HG02759 (cell line): ENCODE results near the gene RBBP5.

Experiments used
- ATAC-seq: cut with Tn5 transposase; IDR thresholded peaks from one replicate; pipeline ENCODE4 v1.9.1; 2021; ENCODE audit warnings: mild to moderate bottlenecking, moderate library complexity; ENCODE audit not compliant: unreplicated experiment

RBBP5 gene

DNA sequence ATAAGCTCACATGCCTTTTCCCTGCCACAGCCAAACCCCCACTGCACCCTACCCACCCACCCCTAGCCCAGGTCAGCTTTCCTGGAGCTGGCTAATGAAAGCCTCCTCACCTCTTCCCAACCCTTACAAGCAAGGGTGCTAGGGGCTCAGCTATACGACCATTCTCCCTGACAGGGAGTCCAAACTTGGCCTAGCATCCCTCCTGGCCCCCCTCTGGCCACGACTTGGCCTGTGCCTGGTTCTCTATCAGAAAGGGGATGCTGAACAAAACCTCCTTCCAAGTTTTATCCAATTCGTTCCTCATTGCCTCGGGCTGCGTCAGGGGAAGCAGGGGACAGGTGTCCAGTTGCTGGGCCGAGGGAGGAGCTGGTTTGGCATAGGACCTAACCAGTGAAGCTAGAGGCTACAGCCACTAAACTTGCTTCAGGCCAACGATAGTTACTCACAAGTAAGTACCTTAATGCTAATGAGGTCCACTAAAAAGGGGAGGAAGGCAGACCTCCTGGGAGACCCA, 46.1 kb downstream of the RBBP5 start:
- no peak for ATAC-seq

DNA sequence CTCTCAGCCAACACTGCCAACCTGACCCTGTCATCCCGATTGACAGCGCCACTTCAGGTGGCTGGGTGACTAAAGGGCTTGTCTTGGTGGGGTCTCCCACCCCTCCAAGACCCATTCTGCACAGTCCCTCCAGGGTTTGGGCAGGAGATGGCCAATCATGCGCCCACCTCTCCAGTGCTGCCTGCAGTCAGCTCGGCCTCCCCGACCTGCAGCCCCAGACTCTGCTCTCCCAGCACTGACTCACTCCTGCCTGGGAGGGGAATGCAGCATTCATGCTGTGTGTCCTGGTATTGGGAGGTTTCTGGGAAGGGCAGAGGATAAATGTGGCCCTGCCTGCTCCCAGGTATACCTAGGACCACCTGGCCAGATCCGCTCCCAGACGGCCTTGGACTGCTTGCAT, 47.3 kb downstream of the RBBP5 start:
- ATAC-seq: no peak

DNA sequence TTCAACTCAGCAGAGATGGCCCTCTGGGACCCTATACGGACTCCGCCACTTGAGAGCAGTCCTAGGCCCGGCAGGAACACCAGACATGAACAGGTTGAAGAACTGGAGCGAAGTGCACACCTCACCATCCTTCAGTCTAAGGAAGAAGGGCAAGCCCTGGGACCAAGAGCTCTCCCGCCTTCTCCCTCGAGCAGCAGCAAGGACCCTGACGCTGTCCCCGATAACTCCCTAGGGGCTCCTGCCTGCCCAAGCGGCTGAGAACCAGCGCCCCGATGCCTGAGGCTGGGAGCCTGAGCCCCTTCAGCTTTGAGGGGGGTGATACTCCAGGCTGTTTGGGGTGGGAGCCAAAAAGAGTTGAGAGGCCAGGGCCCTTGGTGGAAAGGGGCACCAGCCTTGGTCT, 47.7 kb downstream of the RBBP5 start:
- no peak for ATAC-seq

DNA sequence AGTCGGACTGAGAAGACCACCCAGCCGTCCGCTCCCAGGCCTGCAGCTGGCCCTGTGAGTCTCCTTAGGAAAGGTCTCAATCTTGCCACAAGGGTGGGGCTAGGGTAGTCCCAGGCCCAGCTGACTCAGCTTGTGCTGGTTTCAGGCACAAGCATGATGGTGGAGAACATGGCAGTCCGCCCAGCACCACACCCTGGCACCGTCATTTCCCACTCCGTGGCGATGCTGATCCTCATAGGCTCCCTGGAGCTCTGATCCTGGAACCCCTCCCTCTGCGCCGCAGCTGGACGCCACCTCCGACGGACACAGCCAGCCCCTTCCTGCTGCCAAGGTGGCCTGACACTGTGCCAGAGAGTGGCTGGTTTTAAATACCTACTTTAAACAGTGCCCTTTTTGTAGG, 48.3 kb downstream of the RBBP5 start:
- no peak for ATAC-seq

DNA sequence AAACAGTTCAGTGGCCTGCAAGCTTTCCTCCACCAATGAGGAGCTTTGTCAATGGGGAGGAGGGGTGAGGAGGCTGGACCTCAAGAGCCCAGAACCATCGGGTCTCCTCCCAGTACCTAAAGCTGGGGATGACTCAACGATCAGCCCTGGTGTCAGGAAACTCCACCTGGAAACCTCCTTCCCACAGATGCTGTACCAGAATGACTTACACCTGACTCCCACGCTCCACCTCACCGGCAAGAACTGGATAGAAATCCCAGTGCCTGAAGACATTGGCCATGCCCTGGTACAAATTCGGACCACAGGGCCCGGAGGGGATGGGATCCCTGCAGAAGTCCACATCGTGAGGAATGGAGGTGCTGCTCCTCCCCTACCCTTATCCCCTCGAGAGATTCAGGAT, 48.9 kb downstream of the RBBP5 start:
- no peak for ATAC-seq

DNA sequence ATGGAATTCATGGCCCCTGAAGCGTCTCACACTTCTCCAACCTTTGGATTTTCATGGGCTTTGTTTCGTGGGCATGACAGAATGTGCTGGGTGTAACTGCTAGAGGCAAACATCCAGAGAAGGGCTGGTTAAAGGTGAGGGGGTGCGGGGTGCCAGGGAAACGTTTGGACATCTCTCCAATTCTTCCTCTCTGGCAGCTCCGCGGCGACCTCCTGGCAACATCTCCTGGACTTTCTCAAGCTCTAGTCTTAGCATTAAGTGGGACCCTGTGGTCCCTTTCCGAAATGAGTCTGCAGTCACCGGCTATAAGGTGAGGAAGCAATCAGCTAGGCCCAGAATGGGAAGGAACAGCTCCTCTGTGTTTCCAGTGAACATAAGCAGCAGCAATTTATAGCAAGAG, 49.5 kb downstream of the RBBP5 start:
- no peak for ATAC-seq

DNA sequence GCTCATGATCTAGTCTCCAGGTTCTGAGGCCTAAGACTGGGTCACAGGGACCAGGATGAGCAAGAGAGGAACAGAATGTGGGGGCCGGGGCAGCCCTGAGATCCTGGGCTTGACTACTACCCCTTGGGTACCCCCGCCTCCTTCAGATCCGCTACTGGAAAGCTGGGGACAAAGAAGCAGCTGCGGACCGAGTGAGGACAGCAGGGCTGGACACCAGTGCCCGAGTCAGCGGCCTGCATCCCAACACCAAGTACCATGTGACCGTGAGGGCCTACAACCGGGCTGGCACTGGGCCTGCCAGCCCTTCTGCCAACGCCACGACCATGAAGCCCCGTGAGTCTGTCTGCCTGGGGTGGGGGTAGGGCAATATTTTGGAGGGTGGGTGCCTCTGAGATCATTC, 50.0 kb downstream of the RBBP5 start:
- no peak for ATAC-seq

DNA sequence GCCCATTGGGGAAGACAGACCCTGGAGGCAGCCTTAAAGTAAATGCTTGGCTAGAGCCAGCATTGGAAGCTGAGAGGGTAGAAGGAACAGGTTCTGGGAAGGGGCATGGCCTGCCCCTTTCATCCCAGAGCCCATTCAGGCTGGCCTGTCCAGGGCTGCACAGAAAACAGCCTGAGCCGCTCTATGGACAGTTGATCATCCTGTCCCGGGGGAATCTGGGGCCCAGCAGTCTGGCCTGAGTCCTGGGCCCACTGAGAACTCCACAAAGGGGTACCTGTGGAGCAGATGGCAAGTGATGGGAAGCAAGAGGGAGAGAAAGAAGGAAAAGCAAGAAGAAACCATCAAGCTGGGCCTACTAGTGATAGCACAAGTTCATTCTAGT, 50.8 kb downstream of the RBBP5 start:
- ATAC-seq: no peak

DNA sequence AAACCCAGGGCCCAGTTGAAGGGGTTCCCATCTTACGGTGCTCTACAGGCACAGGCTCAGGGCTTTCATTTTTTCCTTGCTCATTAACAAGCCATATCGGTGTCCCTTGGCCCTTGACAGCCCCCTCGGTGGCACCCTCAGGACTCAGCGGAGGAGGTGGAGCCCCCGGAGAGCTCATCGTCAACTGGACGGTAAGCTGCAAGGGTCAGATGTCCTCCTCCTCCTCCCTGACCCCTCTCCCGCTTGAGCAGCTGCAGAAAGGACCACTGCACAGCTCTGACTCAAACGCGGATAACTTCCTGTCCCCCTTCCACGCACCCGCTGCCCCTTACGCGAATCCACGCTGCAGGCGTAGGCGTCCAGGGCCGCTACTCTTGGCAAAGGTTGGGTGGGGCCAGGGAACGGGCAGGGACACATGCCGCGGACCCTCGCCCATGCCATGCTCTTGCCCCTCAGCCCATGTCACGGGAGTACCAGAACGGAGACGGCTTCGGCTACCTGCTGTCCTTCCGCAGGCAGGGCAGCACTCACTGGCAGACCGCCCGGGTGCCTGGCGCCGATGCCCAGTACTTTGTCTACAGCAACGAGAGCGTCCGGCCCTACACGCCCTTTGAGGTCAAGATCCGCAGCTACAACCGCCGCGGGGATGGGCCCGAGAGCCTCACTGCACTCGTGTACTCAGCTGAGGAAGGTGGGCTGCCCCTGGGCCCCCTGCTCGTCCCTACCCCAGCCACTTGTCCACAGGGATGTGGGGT, 52.2 kb downstream of the RBBP5 start:
- ATAC-seq: no peak

DNA sequence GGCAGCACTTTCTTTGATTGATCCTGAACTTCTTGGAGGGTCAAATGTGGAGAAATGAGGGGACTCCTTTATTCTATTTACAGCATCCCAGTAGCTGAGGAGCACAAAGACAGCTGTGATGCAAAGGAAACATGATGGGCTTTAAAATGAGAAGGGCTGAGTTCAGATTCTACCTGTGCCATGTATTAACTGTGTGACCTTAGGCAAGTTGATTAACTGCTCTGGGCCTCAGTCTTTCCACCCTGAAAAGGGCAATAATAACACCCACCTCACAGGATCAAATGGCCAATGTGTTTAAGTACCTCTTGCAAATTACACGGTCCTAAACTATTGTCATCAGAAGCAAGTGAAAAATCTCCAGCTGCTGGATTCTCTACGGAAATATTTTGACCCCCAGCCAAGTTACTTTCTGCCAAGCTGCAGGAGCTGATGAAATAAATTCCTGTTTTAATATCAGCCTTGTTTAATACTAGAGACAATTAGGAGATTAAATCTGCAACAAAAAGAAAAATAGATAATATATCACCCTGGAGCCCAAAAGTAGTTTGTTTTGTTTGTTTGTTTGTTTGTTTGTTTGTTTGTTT, 53.2 kb downstream of the RBBP5 start:
- ATAC-seq: no peak

DNA sequence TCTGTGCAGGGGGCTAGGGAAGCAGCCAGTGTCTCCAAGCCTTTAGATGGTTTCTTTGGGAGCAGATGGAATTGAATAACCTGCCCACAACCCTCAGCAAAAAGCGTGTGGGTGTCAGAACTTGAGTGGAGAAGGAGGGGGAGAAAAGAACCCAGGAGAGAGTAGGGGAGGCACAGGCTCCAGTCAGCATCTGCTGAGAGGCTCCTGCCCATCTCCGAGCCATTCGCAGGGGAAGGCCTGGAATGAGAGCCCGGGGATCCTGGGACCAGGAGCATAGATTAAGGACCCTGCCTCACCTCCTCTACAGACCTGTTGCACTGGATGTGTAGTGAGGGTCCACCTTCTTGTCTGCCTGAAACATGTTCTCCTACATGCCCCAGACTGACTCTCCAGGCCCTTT, 53.8 kb downstream of the RBBP5 start:
- ATAC-seq: no peak

DNA sequence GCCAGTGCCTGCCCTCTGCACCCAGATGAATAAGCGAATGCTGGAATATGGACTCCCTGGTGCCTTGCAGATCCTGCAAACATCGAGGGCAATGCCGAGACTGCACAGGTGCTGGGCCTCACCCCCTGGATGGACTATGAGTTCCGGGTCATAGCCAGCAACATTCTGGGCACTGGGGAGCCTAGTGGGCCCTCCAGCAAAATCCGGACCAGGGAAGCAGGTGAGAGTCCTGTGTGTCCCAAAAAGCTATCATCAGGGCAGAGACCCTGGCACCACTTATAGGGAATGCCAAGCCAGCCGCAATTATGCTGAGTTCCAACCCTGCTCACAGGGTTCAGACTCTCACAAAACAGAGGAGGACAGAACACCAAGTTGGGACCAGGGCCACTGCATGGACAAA, 54.7 kb downstream of the RBBP5 start:
- ATAC-seq: no peak

DNA sequence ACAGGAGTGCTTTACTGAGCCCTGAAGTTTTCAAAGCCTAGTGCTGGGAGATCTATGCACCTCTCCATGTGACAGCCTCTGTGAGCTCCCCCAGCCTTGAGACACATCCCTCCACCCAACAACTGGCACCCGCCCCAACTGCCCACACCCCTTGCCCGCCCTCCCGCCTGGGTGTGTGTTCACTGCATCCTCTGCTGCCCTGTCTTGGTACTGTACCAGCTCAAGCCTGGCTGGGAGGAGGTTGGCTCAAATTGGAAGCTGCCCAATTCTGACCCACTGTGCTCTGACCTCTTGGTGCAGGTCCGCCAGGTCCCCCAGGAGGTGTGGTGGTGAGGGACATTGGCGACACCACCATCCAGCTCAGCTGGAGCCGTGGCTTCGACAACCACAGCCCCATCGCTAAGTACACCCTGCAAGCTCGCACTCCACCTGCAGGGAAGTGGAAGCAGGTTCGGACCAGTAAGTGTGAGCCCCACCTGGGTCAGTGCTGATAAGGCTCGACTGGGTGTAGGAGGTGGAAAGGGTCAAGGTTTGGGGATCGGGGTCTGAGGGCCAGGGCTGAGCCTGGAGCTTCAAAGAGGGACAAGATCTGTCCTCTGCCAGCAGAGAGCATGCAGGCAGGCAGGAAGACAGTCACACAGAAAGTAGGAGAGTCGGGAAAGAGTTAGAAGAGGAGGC, 55.5 kb downstream of the RBBP5 start:
- ATAC-seq: no peak

DNA sequence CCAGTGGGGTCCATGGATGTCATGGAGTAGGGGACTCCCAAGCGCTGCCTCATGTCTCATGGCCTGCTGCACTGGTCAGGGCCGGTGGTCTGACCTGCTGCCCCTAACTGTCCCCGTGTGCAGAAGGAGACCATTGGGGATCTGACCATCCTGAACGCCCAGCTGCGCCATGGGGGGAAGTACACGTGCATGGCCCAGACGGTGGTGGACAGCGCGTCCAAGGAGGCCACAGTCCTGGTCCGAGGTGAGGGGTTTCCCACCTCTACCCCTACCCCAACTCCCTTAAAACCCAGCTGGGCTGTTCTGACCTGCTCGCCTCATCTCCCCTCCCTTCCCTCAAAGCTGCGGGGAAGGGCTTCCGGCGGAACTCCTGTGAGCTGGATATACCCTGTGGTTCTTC, 56.1 kb downstream of the RBBP5 start:
- ATAC-seq: no peak

DNA sequence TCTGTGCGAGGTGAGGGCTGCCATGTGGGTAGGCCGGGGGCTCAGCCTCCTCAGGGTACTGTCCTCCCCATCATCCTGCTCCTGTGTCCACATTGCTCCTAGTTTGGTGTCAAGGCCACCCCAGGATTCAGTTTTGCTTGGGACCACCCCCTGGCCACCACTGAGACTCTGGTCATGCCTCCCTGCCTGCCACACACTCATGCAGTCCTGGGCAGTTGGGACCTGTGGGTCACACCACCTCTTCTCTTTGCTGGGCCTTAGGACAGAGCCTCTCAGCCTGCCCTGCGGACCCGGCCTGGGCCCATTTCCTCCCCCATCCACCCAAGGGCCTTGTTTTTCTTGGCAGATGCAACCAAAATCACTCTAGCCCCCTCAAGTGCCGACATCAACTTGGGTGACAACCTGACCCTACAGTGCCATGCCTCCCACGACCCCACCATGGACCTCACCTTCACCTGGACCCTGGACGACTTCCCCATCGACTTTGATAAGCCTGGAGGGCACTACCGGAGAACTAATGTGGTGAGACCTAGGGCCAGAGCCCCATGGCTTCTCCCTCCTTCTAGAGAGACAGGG, 56.9 kb downstream of the RBBP5 start:
- ATAC-seq: no peak

DNA sequence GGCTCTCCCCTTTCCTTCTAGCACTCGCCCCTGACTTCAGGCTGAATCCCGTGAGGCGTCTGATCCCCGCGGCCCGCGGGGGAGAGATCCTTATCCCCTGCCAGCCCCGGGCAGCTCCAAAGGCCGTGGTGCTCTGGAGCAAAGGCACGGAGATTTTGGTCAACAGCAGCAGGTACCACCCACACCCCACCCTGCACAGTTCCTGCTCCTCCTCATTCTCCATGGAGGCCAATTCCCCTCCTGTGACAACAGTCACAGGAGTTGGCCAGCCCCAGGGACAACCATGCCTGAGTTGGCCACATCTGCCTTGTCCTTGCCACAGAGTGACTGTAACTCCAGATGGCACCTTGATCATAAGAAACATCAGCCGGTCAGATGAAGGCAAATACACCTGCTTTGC, 57.5 kb downstream of the RBBP5 start:
- ATAC-seq: no peak

DNA sequence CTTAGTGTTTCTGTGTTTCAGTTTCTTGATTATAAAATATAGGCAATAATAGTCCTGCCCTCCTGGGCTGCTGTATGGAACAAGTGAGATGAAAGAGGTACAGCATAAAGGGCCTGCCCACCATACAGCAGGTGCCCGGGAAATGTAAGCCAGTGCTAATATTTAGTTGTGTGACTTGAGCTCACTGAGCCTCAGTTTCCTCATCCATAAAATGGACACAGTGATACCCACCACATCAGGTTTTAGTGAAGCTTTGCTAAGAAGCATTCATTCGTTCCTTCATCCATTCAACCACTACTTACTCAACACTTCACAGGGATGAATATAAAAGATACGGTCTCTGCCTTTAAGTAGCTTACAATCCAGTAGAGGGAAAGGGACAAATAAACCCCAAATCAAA, 58.9 kb downstream of the RBBP5 start:
- no peak for ATAC-seq

DNA sequence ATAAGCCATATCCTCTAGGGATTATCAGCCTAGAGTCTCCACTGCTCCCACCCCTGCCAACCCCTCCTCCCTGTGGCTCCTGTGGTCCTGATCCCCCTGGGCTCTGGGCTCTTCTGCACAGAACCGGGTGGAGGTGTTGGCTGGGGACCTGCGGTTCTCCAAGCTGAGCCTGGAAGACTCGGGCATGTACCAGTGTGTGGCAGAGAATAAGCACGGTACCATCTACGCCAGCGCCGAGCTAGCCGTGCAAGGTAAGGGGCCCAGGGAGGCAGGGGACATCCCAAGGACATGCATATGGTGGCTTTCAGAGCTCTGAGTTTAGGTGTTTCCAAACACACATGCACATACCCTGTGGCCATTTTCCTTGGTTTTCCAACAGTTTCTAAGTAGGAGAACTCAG, 59.5 kb downstream of the RBBP5 start:
- no peak for ATAC-seq

DNA sequence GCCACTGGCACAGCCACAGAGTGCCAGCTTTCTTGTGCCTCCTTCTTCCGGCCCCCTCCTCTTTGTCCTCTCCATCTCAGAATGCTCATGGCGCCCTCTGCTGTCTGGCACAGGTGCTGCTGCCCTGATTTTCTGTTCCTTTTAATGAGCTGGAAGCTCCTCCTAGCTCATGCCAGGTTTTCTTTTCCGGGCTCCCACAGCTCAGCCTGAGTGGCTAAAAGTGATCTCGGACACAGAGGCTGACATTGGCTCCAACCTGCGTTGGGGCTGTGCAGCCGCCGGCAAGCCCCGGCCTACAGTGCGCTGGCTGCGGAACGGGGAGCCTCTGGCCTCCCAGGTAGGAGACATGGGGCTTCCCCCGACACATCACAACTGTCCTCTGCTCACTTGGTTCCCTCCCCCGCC, 60.1 kb downstream of the RBBP5 start:
- no peak for ATAC-seq

DNA sequence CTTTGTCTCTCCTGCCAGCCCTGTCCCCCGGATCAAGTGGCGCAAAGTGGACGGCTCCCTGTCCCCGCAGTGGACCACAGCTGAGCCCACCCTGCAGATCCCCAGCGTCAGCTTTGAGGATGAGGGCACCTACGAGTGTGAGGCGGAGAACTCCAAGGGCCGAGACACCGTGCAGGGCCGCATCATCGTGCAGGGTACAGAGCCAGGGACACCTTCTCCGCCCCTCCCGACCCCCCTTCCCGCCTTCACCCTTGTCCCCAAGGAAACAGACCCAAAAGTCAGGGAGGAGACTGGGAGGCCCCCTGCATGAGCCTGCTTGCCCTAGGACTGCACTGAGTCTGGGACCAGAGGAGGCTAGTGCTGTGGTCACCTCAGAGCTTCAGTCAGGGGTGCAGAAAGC, 60.6 kb downstream of the RBBP5 start:
- ATAC-seq: no peak

DNA sequence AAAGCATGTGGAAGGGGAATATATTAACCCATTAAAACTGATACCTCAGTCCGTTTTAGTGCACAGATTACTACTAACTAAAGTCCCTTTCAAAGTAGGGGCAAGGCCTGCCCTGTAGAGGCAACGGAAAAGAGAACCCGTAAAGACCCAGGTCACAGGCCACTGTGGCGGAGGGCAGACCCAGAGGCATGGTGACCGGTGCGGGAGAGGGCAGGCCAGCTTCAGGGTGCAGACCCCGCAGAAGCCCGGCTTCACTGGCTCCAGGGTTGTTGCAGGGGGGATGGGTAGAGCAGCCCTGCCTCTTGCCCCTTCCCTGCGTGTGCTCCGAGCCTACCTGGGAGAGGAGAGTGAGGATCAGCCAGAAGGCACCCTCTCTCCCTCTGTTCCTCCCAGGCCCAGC, 61.0 kb downstream of the RBBP5 start:
- no peak for ATAC-seq

DNA sequence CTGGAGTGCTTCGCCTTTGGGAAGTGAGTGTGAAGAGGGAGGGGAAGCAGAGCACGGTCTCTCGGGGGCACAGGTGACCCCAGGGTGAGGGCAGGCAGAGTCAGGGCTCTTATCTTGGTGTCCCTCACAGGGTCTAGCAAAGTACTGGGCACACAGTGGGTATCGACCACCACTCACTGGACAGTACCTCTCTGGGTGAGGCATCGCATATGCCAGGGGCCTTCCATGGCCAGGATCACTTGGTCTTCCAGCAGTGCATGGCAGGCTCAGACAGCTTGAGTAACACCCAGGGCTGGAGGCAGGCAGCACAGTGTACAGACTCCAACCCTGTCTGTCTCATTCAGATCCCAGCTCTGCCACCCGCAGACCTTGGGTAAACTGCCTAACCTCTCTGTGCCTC, 62.1 kb downstream of the RBBP5 start:
- no peak for ATAC-seq
